ENCODE results near the gene GIPR.
"Not testable (repeated sequence)": the region's sequence is repeated elsewhere in the genome, so short reads cannot be mapped to it uniquely, and the experiment has no call there.

GIPR gene

GRCh38 chr19:45716359-45717130, 48.5 kb downstream of the GIPR start:
- Mint-ChIP-seq H3K36me3 (ENCODE audit: low read depth) (peaks cover 32% of the 10 kb centered on the region), H3K9me3 (no peaks in the 10 kb centered on the region), H3K27me3 (ENCODE audit: low read depth) (no peaks in the 10 kb centered on the region), H3K4me3 (peak overlapping the region; percentile 94), H3K4me1 (ENCODE audit: low read depth) (peaks cover 36% of the 10 kb centered on the region), H3K27ac (peak overlapping the region; percentile 97)
- no peak for DNase-seq (ENCODE audit: low spot score)

DNA sequence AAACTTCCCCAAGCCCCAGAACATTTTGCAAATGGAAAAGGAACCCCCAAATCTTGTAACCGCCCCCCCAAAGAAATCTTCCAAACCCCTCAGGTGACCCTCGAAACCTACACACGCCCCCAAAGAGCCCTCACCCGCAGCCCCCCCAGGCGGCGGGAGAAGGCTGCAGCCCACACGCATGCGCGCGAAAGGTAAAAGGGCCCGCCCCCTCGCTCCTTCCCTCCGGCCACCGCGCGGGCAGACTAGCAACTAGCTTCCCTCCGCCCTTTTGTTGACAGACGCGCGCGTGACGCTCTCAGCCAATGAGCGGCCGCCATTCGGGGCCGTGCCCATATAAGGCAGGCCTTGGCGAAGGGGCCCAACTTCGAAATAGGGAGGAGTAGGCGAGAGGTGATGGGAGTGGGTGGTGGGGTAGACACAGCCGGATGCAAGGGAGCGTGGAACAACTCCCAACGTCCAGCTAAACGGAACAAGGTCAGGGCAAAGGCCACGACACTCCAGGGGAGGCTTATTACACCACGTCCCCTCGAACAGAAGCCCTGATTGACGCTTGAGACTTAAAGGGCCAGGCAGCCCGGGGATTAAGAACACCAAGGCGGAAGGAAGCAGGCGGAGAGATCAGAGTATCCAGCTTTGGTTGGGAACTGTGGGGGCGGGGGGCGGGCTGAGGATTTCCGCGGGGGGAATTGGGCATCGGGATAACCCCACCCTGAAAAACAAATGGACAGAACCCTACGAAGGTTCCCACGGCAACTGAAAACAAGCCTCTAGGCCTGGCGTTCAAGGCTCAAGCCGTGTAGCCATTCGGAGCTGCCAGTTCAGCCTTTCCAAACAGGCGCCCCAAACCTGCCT, 49.3 kb downstream of the GIPR start:
- no peaks in the 10 kb centered on the region for H3K27me3 Mint-ChIP-seq (ENCODE audit: low read depth)
- H3K4me1 Mint-ChIP-seq (ENCODE audit: low read depth), result peaks cover 36% of the 10 kb centered on the region
- no peaks in the 10 kb centered on the region for H3K9me3 Mint-ChIP-seq
- peak; percentile 99 for DNase-seq (ENCODE audit: low spot score)
- H3K27ac Mint-ChIP-seq, result peak overlapping the region; percentile 97
- H3K4me3 Mint-ChIP-seq, result peak overlapping the region; percentile 94
- peaks cover 36% of the 10 kb centered on the region for H3K36me3 Mint-ChIP-seq (ENCODE audit: low read depth)

GRCh38 chr19:45717983-45718650, 50.1 kb downstream of the GIPR start:
- Mint-ChIP-seq H3K9me3 (no peaks in the 10 kb centered on the region), H3K27ac (peak overlapping the region; percentile 97), H3K4me3 (peak overlapping the region; percentile 94), H3K36me3 (ENCODE audit: low read depth) (peaks cover 36% of the 10 kb centered on the region), H3K27me3 (ENCODE audit: low read depth) (no peaks in the 10 kb centered on the region), H3K4me1 (ENCODE audit: low read depth) (peaks cover 36% of the 10 kb centered on the region)
- peak; percentile 15 for DNase-seq (ENCODE audit: low spot score)

DNA sequence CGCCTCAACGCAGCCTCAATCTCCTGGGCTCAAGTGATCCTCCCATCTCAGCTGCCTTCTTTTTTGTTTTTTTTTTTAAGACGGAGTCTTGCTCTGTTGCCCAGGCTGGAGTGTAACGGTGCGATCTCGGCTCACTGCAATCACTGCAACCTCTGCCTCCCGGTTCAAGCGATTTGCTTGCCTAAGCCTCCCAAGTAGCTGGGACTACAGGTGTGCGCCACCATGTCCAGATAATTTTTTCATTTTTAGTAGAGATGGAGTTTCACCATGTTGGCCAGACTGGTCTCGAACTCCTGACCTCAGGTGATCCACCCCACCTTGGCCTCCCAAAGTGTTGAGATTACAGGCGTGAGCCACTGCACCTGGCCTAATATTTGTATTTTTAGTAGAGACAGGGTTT, 52.0 kb downstream of the GIPR start:
- Mint-ChIP-seq H3K36me3 (ENCODE audit: low read depth) (peaks cover 40% of the 10 kb centered on the region), H3K4me1 (ENCODE audit: low read depth) (peaks cover 33% of the 10 kb centered on the region)
- DNase-seq (ENCODE audit: low spot score); H3K4me3 Mint-ChIP-seq; H3K27me3 Mint-ChIP-seq (ENCODE audit: low read depth); H3K27ac Mint-ChIP-seq; H3K9me3 Mint-ChIP-seq: not testable (repeated sequence)

DNA sequence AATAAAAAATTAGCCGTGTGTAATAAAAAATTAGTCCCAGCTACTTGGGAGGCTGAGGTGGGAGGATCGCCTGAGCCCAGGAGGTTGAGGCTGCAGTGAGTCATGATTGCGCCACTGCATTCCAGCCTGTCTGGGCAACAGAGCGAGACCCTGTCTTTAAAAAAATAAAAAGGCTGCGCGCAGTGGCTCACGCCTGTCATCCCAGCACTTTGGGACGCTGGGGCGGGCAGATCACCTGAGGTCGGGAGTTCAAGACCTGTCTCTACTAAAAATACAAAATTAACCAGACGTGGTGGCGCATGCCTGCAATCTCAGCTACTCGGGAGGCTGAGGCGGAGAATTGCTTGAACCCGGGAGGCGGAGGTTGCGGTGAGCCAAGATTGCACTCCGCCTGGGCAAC, 60.7 kb downstream of the GIPR start:
- peaks cover 10% of the 10 kb centered on the region for H3K36me3 Mint-ChIP-seq (ENCODE audit: low read depth)
- not testable (repeated sequence) for H3K27me3 Mint-ChIP-seq (ENCODE audit: low read depth); DNase-seq (ENCODE audit: low spot score); H3K9me3 Mint-ChIP-seq; H3K27ac Mint-ChIP-seq
- peaks cover 14% of the 10 kb centered on the region for H3K4me1 Mint-ChIP-seq (ENCODE audit: low read depth)
- H3K4me3 Mint-ChIP-seq, result peak overlapping the region; percentile 36

- Mint-ChIP-seq H3K9me3 (no peaks in the 10 kb centered on the region), H3K36me3 (ENCODE audit: low read depth) (peaks cover 7% of the 10 kb centered on the region), H3K27ac (peak overlapping the region; percentile 95), H3K4me3 (peak overlapping the region; percentile 100), H3K27me3 (ENCODE audit: low read depth) (no peaks in the 10 kb centered on the region), H3K4me1 (ENCODE audit: low read depth) (peaks cover 14% of the 10 kb centered on the region)
- peak; percentile 20 for DNase-seq (ENCODE audit: low spot score)
These were observed 61.8 kb downstream of the GIPR start for GRCh38 chr19:45729800-45730290.

GRCh38 chr19:45730368-45731288, 62.6 kb downstream of the GIPR start, which contains the start of gene FBXO46:
Gene FBXO46, minus strand, starts transcription at chr19:45730896. Its CDS starts 17,401 bp downstream, at chr19:45713495.
- DNase-seq (ENCODE audit: low spot score), result peak; percentile 93
- Mint-ChIP-seq H3K4me3 (peak within 1 kb of the TSS; percentile 100), H3K9me3 (no peaks in the 10 kb centered on the region), H3K27me3 (ENCODE audit: low read depth) (no peaks in the 10 kb centered on the region), H3K27ac (peak within 1 kb of the TSS; percentile 95), H3K4me1 (ENCODE audit: low read depth) (peaks cover 14% of the 10 kb centered on the region), H3K36me3 (ENCODE audit: low read depth) (peaks cover 7% of the 10 kb centered on the region)
